SU-DHL-6 (cell line): ENCODE measurements around the gene CDR2L.

Experiments
- EZH2phosphoT487 ChIP-seq: fragments of 200-600 bp; sonication (generic), shearing (Covaris generic); conservative IDR thresholded peaks from 2 replicates; pipeline ENCODE4 v1.6.1; 2018; ENCODE audit warnings: mild to moderate bottlenecking, antibody characterized with exemption, low read length, moderate library complexity, mixed read lengths
- TF ChIP-seq, protein P1 (sequence below): fragments of 200-600 bp; sonication (generic); IDR thresholded peaks from one replicate; pipeline ENCODE4 v1.5.1; 2017; ENCODE audit warnings: antibody characterized with exemption, mild to moderate bottlenecking, low read length, moderate library complexity; ENCODE audit not compliant: insufficient read depth, poor library complexity, severe bottlenecking

DNA sequence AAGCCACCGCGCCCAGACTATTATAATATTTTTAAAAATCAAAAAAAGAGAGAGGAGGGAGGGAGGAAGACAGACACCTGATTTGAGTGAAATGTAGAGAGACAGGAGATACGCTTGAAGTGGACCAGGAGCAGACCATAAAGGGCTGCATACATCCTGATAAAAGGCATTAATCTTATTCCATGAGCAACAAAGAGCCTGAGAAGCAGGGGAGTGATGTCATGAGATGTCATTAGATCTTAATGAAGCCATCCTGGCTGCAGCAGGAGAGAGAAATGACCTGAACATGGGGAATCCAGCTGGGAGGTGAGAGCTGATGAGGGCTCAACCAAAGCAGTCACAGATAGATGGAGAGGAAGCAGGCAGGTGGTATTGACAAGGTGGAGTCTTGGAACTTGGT is 9.6 kb upstream of the CDR2L start:
- TF ChIP-seq, protein P1, sequence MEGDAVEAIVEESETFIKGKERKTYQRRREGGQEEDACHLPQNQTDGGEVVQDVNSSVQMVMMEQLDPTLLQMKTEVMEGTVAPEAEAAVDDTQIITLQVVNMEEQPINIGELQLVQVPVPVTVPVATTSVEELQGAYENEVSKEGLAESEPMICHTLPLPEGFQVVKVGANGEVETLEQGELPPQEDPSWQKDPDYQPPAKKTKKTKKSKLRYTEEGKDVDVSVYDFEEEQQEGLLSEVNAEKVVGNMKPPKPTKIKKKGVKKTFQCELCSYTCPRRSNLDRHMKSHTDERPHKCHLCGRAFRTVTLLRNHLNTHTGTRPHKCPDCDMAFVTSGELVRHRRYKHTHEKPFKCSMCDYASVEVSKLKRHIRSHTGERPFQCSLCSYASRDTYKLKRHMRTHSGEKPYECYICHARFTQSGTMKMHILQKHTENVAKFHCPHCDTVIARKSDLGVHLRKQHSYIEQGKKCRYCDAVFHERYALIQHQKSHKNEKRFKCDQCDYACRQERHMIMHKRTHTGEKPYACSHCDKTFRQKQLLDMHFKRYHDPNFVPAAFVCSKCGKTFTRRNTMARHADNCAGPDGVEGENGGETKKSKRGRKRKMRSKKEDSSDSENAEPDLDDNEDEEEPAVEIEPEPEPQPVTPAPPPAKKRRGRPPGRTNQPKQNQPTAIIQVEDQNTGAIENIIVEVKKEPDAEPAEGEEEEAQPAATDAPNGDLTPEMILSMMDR: no peak
- no peak for TF ChIP-seq EZH2phosphoT487
